T1000 (cell line): Measurements from ENCODE around the gene INSC.

Experiments used
- DNase-seq: peaks from one replicate; lab custom pipeline; 2025; ENCODE audit warnings: mixed read lengths; lab: John Stamatoyannopoulos, UW

The INSC gene

DNA sequence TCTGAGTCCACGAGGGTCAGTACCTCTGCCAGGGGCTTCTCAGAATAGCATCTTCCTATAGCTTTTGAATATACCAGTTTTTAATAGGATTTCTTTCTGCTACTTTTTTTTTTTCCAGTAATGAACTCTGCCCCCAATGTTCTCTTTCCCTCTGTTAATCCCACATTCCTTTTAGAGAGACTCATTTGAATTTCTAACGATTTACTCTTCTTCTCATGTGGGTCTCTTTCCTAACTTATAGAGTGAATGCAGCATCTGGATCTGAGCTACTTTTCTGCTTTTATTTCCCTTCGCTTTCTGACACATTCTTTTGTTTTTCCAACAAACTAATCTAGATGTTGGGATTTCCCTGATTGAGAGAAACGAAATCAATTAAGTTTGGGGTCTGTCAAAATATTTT is 71.4 kb downstream of the INSC start:
- DNase-seq: no peak

DNA sequence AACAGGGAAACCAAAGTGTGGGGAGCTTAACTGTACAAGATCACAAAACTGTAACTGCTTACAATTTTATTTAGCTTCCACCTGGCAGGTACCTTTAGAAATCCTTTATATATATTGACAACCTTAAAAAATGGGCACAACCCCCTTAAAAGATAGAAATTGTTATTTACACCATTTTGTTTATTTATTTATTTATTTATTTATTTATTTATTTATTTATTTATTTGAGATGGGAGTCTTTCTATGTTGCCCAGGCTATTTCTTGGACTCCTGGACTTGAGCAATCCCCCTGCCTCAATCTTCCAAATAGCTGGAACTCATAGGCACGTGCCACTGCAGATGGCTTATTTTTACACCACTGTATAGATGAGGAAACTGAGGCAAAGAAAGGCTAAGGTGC is 74.5 kb downstream of the INSC start:
- no peak for DNase-seq

DNA sequence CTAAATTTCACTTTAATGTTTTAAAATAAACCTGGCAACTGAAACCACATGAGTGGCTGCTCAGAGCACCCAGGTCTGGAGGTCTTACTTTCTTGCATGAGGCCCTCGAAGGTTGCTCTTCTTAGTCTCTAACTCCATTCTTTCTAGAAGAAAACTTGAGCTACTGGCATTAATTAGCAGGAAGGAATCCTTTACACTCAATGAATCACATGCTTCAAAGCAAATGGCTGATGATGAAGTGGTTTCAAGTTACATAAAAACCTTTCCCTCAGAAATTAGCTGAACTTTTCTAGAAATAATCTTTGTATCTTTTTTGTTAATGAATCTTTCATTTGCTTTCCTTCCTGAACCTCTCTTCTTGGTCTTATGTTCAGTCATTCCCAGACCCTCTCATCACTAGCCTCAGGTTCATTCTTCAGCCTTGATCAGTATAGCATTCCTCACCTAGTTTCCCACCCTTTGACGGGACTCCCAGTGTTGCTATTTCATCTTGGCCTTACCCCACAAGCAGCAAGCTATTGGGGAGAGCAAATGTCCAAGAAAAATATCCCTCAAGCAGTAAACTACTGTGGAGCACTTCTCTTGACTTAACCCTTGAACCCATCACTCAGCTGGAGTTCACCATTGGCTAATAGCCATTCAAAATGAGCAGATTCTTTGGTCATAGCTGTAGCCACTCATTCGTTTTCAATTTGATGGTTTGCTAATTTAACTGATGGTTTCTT is 75.1 kb downstream of the INSC start:
- no peak for DNase-seq

DNA sequence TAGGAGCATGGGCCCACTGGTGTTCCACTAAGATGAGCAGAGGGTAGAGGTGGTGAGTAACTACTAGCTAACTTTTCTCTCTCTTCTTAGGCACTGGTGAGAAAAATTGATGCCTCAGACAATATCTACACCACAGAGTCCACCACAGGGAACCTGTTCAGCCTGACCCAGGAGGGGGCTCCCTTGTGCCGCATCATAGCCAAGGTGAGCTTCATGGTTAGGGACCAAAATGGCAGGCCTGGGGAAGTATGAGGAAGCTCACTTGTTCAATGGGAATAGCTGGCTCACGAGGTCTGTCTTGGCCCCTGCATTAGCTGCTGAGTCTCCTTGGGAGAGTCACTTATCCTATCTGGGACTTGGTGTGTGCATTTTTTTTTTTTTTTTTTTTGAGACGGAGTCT is 75.9 kb downstream of the INSC start:
- DNase-seq: no peak

DNA sequence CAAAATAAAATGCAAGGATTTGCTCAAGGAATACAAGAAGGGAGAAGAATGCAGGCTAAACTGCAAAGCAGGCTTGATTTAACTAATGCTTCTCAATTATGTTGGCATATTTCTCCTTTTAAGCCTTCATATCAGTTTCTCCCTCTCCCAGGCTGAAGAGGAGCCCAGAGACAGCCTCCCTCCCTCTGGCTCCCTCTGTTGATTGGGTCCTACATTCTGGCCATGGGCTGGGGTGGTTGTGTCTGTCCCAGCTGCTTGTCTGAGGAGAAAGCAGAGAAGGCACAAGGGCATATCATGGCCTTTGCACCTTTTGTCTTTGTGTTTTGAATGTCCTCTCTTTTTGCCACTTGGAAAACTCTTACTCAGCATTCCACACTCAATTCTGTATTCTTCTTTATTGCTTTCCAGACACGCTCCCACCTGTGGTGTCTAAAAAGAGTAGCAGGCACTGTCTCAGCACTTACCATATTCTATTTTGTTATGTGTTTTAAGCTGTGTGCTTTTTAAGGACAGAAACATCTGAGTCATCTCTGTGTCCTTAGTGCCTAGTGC is 77.4 kb downstream of the INSC start:
- DNase-seq: no peak

DNA sequence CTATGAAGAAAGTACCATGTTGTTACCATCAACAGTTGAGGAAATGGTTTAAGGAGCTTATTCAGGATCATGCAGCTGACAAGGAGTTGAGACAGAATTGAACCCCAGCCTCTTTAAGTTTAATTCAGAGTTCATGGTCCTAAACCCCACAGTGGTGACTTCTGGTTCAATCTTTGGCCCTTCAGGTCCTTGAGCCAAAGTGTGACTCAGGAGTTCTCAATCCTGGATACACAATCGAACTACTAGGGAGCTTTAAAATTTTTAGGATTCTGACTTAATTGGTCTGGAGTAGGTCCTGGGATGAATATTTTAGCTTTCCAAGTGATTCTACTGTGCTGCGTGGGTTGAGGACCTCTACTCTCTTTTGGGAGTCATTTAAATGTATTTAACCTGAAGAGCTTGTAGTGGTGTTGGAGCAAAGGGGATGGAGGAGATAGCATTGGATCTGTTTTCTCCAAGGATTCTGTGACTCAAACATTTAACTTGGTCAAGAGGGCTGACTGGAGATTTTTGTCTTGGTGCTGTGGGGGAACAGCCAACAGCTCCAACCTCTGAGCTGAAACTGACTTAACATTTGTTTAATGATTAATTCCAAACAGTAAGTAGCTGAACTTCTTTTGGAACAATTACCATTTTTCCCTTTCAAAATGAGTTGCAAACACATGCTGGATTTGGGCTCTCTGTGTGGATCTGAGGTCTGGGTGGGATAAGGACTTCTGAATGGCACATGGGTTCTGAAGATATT is 80.1 kb downstream of the INSC start:
- DNase-seq: no peak

DNA sequence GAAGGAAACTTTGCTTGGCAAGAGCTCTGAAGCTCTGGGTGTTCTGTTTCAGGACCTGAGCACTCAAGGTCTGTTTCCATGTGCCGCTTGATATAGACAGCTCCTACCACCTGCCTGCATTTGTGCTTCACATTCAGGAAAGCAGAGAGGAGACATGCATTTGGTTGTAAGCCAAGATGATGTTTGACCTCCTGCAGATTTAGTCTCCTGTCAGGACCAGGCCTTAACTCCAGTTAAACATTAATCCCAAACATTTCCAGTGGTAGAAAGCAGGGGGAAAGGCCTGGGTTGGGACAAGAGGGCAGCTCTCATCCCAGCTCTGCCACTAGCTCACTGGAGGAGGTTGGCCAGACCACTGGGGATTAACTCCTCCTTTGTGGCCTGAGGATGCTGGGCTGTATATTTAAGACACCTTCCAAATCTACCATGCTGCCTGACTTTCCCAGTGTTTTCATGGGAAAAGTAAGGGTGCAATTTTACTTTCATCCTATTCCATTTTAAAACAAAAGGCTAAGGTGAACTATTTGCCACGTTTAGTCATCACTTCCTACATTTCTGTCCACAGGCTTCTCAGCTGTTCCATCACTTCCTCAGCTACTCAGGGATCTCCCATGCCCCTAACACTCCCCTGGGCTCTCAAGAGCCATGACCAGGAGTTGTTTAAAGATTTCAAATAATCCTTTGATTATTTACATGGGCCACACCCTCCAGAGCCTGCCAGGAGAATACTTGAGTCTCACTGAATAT is 80.9 kb downstream of the INSC start:
- no peak for DNase-seq

DNA sequence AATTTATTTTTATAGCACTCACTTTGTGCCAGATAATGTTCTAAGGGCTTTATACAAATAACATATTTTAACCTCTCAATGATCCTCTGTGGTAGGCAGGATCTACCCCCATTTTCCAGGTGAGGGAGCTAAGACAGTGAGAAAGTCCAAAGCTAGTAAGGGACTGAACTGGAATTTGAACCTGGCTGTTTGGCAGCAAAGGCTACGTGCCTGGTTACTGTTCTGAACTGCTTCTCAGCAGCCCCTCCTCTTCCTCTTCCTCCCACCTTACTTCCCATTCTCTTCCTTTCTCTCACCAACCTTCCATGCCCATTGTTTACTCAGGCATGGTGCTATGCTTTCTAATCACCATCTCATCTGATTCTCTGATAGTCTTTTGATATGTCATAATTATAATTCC is 82.0 kb downstream of the INSC start:
- DNase-seq: no peak

DNA sequence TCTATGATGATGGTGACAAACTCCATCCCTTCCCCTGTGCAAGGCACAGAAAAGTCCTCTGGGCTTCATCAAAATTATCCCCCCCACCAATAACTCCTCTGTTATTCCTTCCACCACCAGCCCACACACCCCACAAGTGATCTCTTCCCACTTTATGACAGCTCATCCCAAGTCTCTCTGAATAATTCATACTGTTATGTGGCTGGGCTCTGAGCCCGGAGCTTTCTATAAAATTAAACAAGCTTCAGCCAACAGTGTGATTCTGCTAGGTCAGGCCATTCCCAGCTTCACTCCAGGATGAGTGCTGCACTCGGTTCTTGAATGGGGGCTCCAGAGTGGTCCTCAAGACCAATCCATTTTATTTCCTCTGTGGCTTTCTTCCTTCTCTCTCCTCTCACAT is 83.0 kb downstream of the INSC start:
- no peak for DNase-seq

DNA sequence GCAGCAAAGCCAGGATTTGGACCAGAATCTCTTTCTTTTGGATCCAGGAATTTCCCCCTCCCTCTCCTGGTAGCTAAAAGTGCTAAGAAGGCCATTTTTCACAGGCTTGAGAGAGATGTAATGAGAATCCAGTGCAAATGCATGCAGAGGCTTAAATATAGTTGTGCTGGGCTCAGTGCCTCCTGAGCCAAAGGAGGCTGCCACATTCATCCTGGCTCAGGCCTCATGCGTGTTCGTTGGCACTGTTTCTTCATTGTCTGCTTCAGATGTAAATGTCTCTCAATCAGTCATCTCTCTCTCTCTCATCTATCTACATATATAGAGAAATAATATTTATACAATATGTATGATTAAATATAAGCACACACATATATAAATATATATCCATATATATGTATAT is 83.6 kb downstream of the INSC start:
- no peak for DNase-seq

DNA sequence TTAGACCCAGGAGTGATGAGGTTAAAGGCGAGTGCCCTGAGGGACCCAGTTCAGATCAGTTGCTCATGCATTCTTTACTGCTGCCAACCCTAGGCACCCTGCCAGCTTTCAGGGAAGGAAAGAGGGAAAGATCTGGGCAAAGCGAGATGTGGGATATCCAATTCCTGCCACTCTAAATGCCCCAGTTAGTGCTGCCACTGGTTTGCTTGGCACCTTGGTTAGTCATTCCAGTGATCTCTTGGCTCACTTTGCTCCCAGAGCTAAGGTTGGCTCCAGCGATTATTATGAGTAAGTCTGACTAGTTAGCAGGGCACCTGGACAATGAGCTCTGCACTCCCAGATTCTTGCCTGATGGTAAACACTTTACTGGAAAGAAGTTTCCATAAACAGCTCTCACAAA is 85.0 kb downstream of the INSC start:
- peak; percentile 17 for DNase-seq

DNA sequence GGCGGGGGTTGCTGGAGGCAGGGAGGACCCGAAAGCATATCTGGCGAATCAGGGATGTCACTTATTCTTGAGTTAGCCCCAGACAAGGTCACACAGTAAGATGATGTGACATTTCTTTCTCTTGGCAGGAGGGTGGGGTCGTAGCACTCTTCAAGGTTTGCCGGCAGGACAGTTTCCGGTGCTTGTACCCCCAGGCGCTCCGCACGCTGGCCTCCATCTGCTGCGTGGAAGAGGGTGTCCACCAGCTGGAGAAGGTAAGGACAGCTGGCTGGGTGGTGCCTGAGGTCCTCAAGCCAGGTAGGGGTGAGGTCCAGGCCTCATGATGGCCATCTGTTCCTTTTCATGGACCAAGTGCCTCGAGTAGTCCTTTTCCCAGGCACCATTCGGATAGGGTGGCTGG is 86.0 kb downstream of the INSC start:
- no peak for DNase-seq

DNA sequence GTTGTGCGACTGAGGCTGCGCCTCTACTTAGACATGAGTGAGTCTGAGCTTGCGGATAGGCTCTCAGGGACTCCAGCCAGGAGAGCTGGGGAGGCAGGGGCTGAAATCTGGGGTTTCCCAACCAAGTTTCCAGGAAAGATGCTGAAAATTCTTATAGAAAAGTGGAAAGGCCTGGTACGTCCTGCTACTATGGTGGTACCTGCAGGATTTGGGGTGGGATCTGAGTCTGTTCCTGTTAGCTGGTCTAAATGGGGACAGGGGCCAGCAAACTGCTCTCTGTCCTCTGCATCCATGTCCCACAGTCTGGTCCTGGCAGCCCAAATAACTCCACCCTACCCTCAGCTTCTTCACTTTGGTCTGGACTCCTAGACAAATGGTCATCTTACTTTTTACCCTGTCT is 86.9 kb downstream of the INSC start:
- DNase-seq: no peak

DNA sequence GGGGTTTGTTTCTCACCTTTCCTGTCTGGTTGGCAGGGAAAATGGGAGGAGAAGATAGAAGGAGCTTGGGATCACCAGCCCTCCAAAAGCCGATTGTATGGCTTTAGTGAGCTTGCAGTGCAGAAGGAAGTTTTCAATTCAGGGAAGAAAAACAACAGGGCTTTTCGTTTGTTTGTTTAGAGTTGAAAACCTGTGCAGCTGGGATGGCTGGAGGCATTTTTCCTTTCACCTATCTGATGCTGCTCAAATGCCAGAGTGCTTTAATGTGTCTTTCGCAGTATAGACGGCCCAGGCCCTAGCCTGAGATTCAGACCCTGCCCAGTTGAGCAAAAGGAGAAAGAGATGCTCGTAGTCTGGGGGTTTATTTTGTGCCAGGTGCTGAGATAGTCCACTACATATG is 87.9 kb downstream of the INSC start:
- DNase-seq: no peak

DNA sequence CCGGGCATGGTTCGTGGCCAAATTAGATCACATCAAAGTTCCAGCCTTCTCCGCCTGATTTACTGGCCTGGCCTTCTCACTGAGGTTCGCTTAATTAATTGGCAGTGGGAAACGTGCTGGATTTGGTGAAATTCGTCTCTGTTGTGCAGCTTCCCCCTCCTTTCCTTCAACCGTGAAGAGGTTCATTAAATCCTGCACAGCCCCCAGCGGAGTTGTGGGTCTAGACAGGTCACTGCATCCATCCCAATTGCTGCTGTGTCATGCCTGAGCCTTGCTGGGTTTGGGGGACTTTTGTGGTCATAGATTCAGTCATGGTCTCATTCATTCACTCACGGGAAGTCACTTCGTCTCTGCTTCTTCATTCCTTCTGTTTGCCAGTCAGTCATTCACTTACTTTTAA is 90.0 kb downstream of the INSC start:
- DNase-seq: no peak

DNA sequence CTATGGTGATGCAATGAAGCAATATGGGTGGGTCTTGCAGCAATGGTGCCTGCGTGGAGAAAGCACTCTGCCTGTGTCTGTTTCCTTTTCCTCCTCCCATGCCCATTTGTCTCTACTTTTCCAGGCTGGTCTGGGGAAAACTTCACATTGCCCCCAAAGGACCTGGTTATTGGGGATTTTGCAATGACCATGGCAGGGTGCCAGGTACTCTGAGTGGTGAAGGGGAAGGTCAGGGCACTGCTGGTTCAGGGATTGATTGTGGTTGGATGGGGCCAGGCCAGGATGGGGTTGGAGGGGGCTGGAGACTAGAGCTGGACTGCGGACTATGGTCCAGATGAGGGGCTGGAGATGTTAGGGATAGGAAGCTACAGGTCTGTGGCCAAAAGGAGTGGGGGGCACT is 92.1 kb downstream of the INSC start:
- no peak for DNase-seq

DNA sequence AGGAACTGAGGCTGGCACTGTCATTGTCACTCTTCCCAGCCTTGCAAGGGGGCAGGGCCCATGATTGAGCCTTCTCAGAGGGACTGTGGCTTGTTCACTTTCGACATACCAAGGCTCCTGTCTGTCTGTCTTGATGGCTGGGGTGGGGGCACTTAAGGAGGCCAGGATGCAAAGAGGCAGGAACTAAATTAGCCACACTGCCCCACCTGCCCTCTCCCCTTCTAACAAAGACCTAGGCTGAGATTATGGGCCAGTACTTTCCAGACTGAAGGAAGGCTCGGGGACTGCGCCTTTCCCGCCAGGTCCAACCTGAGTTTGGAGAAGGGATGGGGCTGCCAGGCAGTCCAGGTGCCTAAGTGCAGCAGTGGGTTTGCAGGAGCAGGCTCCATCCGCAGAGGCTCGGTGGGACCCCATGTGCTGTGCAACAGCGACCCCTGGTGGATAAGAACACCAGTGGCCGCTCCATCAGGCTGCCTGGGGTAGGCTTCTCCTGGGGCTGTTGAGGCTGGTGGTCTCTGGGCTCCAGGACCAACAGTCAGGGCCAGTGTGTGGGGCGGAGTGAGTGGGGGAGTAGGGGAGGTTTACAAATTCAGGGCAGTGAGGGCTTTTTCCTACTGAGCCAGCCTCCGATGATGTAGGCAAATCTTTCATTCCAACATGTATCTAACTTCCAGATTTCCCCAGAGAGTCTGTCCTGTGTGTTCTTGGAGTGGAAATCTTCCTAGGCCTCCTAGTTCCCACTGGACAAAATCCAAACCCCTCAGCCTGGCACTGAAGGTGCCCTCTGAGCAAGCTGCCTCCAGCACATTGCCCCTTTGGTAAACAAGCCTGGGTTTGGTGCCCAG is 93.9 kb downstream of the INSC start:
- peak; percentile 57 for DNase-seq

DNA sequence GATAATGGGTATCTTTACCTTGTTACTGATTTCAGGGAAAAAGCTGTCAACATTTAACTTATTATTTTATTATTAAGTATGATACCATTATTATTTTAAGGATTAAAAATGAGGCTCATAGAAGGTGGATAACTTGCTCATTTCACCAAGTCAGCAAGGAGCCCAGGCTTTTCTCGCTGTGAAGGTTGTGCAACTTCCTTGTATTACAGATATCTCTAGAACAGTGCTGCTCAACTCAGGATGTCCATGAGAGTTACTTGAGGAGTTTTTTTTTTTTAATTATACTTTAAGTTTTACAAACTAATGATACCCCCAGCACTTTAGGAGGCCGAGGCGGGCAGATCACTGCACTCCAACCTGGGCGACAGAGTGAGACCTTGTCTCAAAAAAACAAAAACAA is 98.2 kb downstream of the INSC start:
- DNase-seq: no peak

DNA sequence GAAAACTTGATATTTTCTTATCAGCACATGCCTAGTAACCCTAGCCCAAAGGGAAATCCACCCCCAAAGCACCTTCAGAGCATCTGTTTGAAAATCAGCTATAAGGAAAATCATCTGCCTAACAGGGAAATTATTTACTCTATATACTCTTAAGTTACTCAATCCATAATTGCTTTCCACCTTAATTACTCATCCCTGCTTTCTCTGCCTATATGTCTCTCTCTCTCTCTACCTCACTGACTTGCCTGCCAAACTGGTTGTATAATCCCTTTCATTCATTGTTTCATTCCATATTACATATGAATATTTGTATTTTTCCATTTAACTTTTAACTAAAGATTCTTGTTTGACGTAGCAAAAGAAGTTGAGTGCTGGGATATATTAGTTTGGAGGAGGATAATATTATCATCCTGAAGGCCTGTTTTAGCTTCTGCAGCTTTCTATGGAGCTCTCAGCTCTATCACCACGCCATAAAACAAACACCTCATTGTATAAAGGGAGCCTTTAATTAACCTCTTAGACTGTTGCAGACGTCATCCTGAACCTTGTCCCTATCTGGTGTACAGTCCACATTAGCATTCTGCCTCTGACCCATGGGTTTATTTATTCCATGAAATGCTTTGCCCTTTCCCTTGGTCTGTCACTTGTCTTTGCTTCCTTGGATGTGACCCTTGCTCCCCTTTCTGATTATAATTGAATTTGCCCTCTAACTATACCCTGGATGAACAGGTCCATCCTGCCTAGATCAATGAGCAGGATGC is 98.9 kb downstream of the INSC start:
- DNase-seq: no peak

DNA sequence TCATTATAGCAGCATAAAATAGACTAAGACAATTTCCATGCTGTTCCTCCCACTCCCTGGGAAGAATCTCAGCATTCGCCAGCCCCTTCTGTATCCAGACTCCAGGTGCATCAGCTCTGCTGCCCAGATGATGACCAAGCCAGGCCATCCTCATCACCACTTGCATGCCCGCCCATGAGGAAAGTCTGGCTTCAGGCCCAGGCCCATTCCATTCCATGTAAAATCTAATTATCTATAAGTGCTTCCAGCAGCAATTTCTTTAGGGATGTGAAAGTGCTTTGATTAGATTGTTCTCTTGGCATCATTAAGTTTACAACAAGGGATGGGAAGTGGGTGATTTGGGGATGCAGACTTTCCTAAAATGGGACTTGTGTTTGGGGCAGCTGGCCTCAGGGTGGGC is 100.3 kb downstream of the INSC start:
- DNase-seq: no peak

DNA sequence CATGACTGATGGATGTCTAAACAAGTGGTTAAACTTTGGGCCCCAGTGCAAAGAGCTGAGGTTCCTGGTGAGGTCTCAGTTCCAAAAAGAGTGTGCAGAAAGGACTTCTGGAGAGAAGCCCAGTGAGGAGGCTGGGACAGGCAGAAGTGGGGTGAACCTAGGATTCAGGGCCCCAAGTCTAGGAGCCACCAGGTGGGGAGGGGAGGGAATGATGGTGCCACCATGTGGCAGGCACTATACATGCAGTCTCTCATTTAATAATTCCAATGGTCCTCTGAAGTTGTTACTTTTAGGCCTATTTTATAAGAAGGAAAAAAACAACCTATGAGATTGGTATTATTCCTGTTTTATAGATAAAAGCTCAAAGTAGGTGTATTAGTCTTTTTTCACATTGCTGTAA is 102.0 kb downstream of the INSC start:
- DNase-seq: no peak
